BLaER1 treated with 17β-estradiol and CSF1 and Interleukin-3, amounts not matched to agents 10 nM and 100 nM (cell line): ENCODE data around the gene P3H3.

Experiments used
- H3K27ac ChIP-seq, 11 experiments: shearing (Covaris generic); formaldehyde crosslinking; 2 replicates each; pipeline ENCODE4 v1.8.1; 2022
- H3K27me3 ChIP-seq, 11 experiments: shearing (Covaris generic); formaldehyde crosslinking; 2 replicates each; pipeline ENCODE4 v1.8.1; 2022
- H3K36me3 ChIP-seq, 11 experiments: shearing (Covaris generic); formaldehyde crosslinking; 2 replicates each; pipeline ENCODE4 v1.8.1; 2022
- H3K4me1 ChIP-seq, 10 experiments: shearing (Covaris generic); formaldehyde crosslinking; 2 replicates each; pipeline ENCODE4 v1.8.1; 2022
- H3K4me2 ChIP-seq, 11 experiments: shearing (Covaris generic); formaldehyde crosslinking; 2 replicates each; pipeline ENCODE4 v1.8.1; 2022
- H3K4me3 ChIP-seq, 10 experiments: shearing (Covaris generic); formaldehyde crosslinking; 2 replicates each; pipeline ENCODE4 v1.8.1; 2022
- H3K9ac ChIP-seq, 11 experiments: shearing (Covaris generic); formaldehyde crosslinking; 2 replicates each; pipeline ENCODE4 v1.8.1; 2022
- H3K9me3 ChIP-seq, 11 experiments: shearing (Covaris generic); formaldehyde crosslinking; replicated peaks in 1 of 11; 2 replicates each; pipeline ENCODE4 v1.8.1; 2022
- H4K20me1 ChIP-seq, 11 experiments: shearing (Covaris generic); formaldehyde crosslinking; 2 replicates each; pipeline ENCODE4 v1.8.1; 2022
- Cebpa-rat ChIP-seq, 11 experiments: shearing (Covaris generic); IDR thresholded peaks; 2 replicates each; pipeline ENCODE4 v1.8.1; 2022

The P3H3 gene

GRCh38 chr12:6783828-6784227 is 44.4 kb upstream of the P3H3 start:
- H3K36me3 ChIP-seq, result no peaks in the 10 kb centered on the region
- H4K20me1 ChIP-seq, result peaks cover 0 to 12% (median 0%) of the 10 kb centered on the region in 11 experiments; a peak in 4 of 22 replicates
- H3K4me1 ChIP-seq, result peaks cover 45 to 78% (median 61%) of the 10 kb centered on the region in 10 experiments
- H3K27me3 ChIP-seq, result peaks cover 14 to 93% (median 81%) of the 10 kb centered on the region in 11 experiments
- peak overlapping the region; percentile 52 to 87 (median 68); a peak in 20 of 22 replicates for H3K4me2 ChIP-seq
- TF ChIP-seq Cebpa-rat (IDR thresholded peaks at IDR 0.05), result no peak
- no peak overlapping the region for H3K4me3 ChIP-seq
- no peaks in the 10 kb centered on the region for H3K9me3 ChIP-seq
- no peak overlapping the region for H3K27ac ChIP-seq
- no peak overlapping the region for H3K9ac ChIP-seq

- Histone ChIP-seq H3K27ac (no peak overlapping the region), H4K20me1 (peaks cover 0 to 17% (median 0%) of the 10 kb centered on the region in 11 experiments; a peak in 7 of 22 replicates), H3K4me2 (peak overlapping the region; percentile 52 to 87 (median 68); a peak in 21 of 22 replicates), H3K9me3 (no peaks in the 10 kb centered on the region), H3K4me1 (peaks cover 49 to 80% (median 62%) of the 10 kb centered on the region in 10 experiments), H3K9ac (no peak overlapping the region), H3K36me3 (no peaks in the 10 kb centered on the region), H3K27me3 (peaks cover 14 to 97% (median 86%) of the 10 kb centered on the region in 11 experiments), H3K4me3 (no peak overlapping the region)
- TF ChIP-seq Cebpa-rat (IDR thresholded peaks at IDR 0.05), result no peak
These were observed 43.9 kb upstream of the P3H3 start for GRCh38 chr12:6784296-6784695.

GRCh38 chr12:6784761-6785160 is 43.4 kb upstream of the P3H3 start:
- Histone ChIP-seq H3K4me3 (no peak overlapping the region), H3K9ac (peak overlapping the region in 1 of 11 experiments; percentile 41; a peak in 1 of 22 replicates), H3K4me2 (peak overlapping the region; percentile 52 to 87 (median 68)), H4K20me1 (peaks cover 0 to 21% (median 0%) of the 10 kb centered on the region in 11 experiments; a peak in 7 of 22 replicates), H3K36me3 (no peaks in the 10 kb centered on the region), H3K9me3 (no peaks in the 10 kb centered on the region), H3K4me1 (peaks cover 46 to 80% (median 61%) of the 10 kb centered on the region in 10 experiments), H3K27me3 (peaks cover 17 to 98% (median 89%) of the 10 kb centered on the region in 11 experiments), H3K27ac (no peak overlapping the region; a peak in 1 of 22 replicates)
- no peak for TF ChIP-seq Cebpa-rat (IDR thresholded peaks at IDR 0.05)

- Histone ChIP-seq H3K4me3 (no peak overlapping the region), H3K4me1 (peaks cover 40 to 86% (median 56%) of the 10 kb centered on the region in 10 experiments), H3K4me2 (peak overlapping the region in 5 of 11 experiments; percentile 12 to 50 (median 32); a peak in 8 of 22 replicates), H3K9ac (no peak overlapping the region), H3K9me3 (no peaks in the 10 kb centered on the region), H3K36me3 (no peaks in the 10 kb centered on the region), H3K27me3 (peaks cover 29 to 100% (median 98%) of the 10 kb centered on the region in 11 experiments), H3K27ac (no peak overlapping the region; a peak in 2 of 22 replicates), H4K20me1 (peaks cover 0 to 31% (median 0%) of the 10 kb centered on the region in 11 experiments; a peak in 8 of 22 replicates)
- no peak for TF ChIP-seq Cebpa-rat (IDR thresholded peaks at IDR 0.05)
These were observed 41.7 kb upstream of the P3H3 start for GRCh38 chr12:6786416-6787094.

GRCh38 chr12:6787309-6787708 is 40.9 kb upstream of the P3H3 start:
- peaks cover 40 to 92% (median 56%) of the 10 kb centered on the region in 10 experiments for H3K4me1 ChIP-seq
- no peak overlapping the region for H3K9ac ChIP-seq

GRCh38 chr12:6788972-6789924 is 39.0 kb upstream of the P3H3 start, which contains the start of gene CD4:
Gene CD4, plus strand, starts transcription at chr12:6789528. Its CDS starts 10,611 bp downstream, at chr12:6800139.
- Histone ChIP-seq H3K36me3 (no peaks in the 10 kb centered on the region), H3K4me2 (peak within 1 kb of the TSS in 10 of 11 experiments; percentile 10 to 98 (median 38); a peak in 16 of 22 replicates), H3K9me3 (no peaks in the 10 kb centered on the region), H3K4me3 (peak within 1 kb of the TSS in 3 of 10 experiments; percentile 20 to 46 (median 42); a peak in 5 of 20 replicates), H4K20me1 (peaks cover 0 to 37% (median 0%) of the 10 kb centered on the region in 11 experiments; a peak in 12 of 22 replicates), H3K27me3 (peaks cover 16 to 97% (median 90%) of the 10 kb centered on the region in 11 experiments), H3K4me1 (peaks cover 40 to 91% (median 54%) of the 10 kb centered on the region in 10 experiments), H3K9ac (peak within 1 kb of the TSS in 2 of 11 experiments; percentile 32 to 54; a peak in 2 of 22 replicates), H3K27ac (peak within 1 kb of the TSS in 2 of 11 experiments; percentile 64 to 66; a peak in 4 of 22 replicates)
- no peak for TF ChIP-seq Cebpa-rat (IDR thresholded peaks at IDR 0.05)

More at GRCh38 chr12:6787309-6787708, 40.9 kb upstream of the P3H3 start:
- no peaks in the 10 kb centered on the region for H3K9me3 ChIP-seq
- H3K4me2 ChIP-seq, result peak overlapping the region in 4 of 11 experiments; percentile 10 to 50 (median 32); a peak in 6 of 22 replicates
- no peaks in the 10 kb centered on the region for H3K36me3 ChIP-seq
- H3K27me3 ChIP-seq, result peaks cover 23 to 98% (median 94%) of the 10 kb centered on the region in 11 experiments
- H3K4me3 ChIP-seq, result no peak overlapping the region
- no peak overlapping the region; a peak in 2 of 22 replicates for H3K27ac ChIP-seq
- no peak for TF ChIP-seq Cebpa-rat (IDR thresholded peaks at IDR 0.05)
- peaks cover 0 to 33% (median 0%) of the 10 kb centered on the region in 11 experiments; a peak in 11 of 22 replicates for H4K20me1 ChIP-seq

GRCh38 chr12:6790496-6791150 is 37.6 kb upstream of the P3H3 start:
- Histone ChIP-seq H4K20me1 (peaks cover 0 to 34% (median 0%) of the 10 kb centered on the region in 11 experiments; a peak in 11 of 22 replicates), H3K9me3 (no peaks in the 10 kb centered on the region), H3K9ac (no peak overlapping the region; a peak in 1 of 22 replicates), H3K4me2 (peak overlapping the region in 2 of 11 experiments; percentile 90 to 98; a peak in 4 of 22 replicates), H3K27me3 (peaks cover 29 to 97% (median 92%) of the 10 kb centered on the region in 11 experiments), H3K4me3 (peak overlapping the region in 1 of 10 experiments; percentile 46; a peak in 2 of 20 replicates), H3K4me1 (peaks cover 32 to 77% (median 44%) of the 10 kb centered on the region in 10 experiments), H3K27ac (no peak overlapping the region), H3K36me3 (0 out of 22 replicates have a peak, but pooled peaks cover 0 to 4% (median 0%) of the 10 kb centered on the region in 11 experiments)
- TF ChIP-seq Cebpa-rat (IDR thresholded peaks at IDR 0.05), result no peak
